HEK293T (cell line): ENCODE data around the gene SUPT3H.

ENCODE experiments used
- BHLHE40 ChIP-seq: fragments of 450-650 bp; IDR thresholded peaks from 2 replicates; pipeline ENCODE4 v1.6.1; 2016; ENCODE audit warnings: mild to moderate bottlenecking, moderate library complexity, borderline replicate concordance
- FOXM1 ChIP-seq: fragments of 450-650 bp; IDR thresholded peaks from 2 replicates; pipeline ENCODE4 v1.6.1; 2017; ENCODE audit warnings: mild to moderate bottlenecking, borderline replicate concordance
- NFRKB ChIP-seq: fragments of 450-650 bp; IDR thresholded peaks from 2 replicates; pipeline ENCODE4 v1.6.1; 2016; ENCODE audit warnings: mild to moderate bottlenecking, moderate library complexity
- PKNOX1 ChIP-seq: fragments of 450-650 bp; IDR thresholded peaks from 2 replicates; pipeline ENCODE4 v1.6.1; 2016
- SUZ12 ChIP-seq: fragments of 450-650 bp; IDR thresholded peaks from 2 replicates; pipeline ENCODE4 v1.6.1; 2016; ENCODE audit warnings: mild to moderate bottlenecking
- ZNF384 ChIP-seq: fragments of 450-650 bp; IDR thresholded peaks from 2 replicates; pipeline ENCODE4 v1.6.1; 2016

- TF ChIP-seq ZNF384 (no peak), NFRKB (no peak), BHLHE40 (no peak), FOXM1 (no peak), SUZ12 (no peak), PKNOX1 (no peak)
Measured at GRCh38 chr6:45001663-45002062, 376.1 kb downstream of the SUPT3H start.
